GM23338 (cell line): ENCODE results near the gene CTNNA2.

ENCODE experiments used
- EZH2phosphoT487 ChIP-seq: fragments of 200-600 bp; sonication (generic); IDR thresholded peaks from one replicate; pipeline ENCODE4 v1.8.1; 2018; ENCODE audit warnings: antibody characterized with exemption; ENCODE audit not compliant: unreplicated experiment
- JUNB ChIP-seq: IDR thresholded peaks from one replicate; pipeline ENCODE4 v1.6.1; 2016; ENCODE audit warnings: antibody characterized with exemption; ENCODE audit not compliant: unreplicated experiment
- NANOG ChIP-seq: IDR thresholded peaks from 2 replicates; pipeline ENCODE4 v1.6.1; 2016; ENCODE audit warnings: antibody characterized with exemption, borderline replicate concordance
- POLR2AphosphoS5 ChIP-seq: IDR thresholded peaks from 2 replicates; pipeline ENCODE4 v1.6.1; 2016; ENCODE audit warnings: antibody characterized with exemption, low read depth
- ZNF331 ChIP-seq: fragments of 250-450 bp; sonication (Bioruptor Pico); IDR thresholded peaks from 2 replicates; pipeline ENCODE4 v1.5.0; 2020; ENCODE audit warnings: low read depth, mild to moderate bottlenecking, moderate library complexity
- TF ChIP-seq, protein P1 (sequence below), 2 experiments: fragments of 200-600 bp in 1 of 2; sonication (generic) in 1 of 2; conservative IDR thresholded peaks; 2 replicates each; pipeline versions ENCODE4 v1.5.1 to v1.6.1; 2016 to 2017; ENCODE audit warnings: antibody characterized with exemption in 2 of 2, low read depth in 2 of 2, mild to moderate bottlenecking in 2 of 2, moderate library complexity in 1 of 2
- TF ChIP-seq, protein P2 (sequence below): fragments of 250-450 bp; sonication (Bioruptor Pico); IDR thresholded peaks from 2 replicates; pipeline ENCODE4 v1.5.0; 2020; ENCODE audit warnings: mild to moderate bottlenecking, moderate library complexity

DNA sequence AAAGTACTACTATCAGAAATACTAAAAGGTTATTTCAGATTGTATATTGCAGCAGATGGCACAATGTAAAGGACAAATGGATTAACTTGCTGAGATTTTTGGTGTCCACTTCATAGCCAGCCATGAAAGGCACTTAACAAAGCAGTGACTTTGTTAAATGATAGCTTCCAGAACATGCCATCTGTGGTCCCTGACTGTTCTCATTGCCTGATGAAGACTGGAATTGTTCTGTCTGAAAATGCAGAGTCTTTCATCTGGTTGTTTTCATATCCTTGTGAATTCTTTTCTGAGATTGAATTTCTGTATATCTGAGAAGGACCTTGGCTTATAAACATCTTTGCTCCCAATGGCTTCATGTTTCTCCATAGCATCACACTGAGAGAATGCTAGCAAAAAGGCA, 836.1 kb downstream of the CTNNA2 start:
- TF ChIP-seq, protein P1, sequence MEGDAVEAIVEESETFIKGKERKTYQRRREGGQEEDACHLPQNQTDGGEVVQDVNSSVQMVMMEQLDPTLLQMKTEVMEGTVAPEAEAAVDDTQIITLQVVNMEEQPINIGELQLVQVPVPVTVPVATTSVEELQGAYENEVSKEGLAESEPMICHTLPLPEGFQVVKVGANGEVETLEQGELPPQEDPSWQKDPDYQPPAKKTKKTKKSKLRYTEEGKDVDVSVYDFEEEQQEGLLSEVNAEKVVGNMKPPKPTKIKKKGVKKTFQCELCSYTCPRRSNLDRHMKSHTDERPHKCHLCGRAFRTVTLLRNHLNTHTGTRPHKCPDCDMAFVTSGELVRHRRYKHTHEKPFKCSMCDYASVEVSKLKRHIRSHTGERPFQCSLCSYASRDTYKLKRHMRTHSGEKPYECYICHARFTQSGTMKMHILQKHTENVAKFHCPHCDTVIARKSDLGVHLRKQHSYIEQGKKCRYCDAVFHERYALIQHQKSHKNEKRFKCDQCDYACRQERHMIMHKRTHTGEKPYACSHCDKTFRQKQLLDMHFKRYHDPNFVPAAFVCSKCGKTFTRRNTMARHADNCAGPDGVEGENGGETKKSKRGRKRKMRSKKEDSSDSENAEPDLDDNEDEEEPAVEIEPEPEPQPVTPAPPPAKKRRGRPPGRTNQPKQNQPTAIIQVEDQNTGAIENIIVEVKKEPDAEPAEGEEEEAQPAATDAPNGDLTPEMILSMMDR (conservative IDR thresholded peaks at IDR 0.05; ENCODE audit: low read depth in 2 of 2) = no peak
- TF ChIP-seq, protein P2, sequence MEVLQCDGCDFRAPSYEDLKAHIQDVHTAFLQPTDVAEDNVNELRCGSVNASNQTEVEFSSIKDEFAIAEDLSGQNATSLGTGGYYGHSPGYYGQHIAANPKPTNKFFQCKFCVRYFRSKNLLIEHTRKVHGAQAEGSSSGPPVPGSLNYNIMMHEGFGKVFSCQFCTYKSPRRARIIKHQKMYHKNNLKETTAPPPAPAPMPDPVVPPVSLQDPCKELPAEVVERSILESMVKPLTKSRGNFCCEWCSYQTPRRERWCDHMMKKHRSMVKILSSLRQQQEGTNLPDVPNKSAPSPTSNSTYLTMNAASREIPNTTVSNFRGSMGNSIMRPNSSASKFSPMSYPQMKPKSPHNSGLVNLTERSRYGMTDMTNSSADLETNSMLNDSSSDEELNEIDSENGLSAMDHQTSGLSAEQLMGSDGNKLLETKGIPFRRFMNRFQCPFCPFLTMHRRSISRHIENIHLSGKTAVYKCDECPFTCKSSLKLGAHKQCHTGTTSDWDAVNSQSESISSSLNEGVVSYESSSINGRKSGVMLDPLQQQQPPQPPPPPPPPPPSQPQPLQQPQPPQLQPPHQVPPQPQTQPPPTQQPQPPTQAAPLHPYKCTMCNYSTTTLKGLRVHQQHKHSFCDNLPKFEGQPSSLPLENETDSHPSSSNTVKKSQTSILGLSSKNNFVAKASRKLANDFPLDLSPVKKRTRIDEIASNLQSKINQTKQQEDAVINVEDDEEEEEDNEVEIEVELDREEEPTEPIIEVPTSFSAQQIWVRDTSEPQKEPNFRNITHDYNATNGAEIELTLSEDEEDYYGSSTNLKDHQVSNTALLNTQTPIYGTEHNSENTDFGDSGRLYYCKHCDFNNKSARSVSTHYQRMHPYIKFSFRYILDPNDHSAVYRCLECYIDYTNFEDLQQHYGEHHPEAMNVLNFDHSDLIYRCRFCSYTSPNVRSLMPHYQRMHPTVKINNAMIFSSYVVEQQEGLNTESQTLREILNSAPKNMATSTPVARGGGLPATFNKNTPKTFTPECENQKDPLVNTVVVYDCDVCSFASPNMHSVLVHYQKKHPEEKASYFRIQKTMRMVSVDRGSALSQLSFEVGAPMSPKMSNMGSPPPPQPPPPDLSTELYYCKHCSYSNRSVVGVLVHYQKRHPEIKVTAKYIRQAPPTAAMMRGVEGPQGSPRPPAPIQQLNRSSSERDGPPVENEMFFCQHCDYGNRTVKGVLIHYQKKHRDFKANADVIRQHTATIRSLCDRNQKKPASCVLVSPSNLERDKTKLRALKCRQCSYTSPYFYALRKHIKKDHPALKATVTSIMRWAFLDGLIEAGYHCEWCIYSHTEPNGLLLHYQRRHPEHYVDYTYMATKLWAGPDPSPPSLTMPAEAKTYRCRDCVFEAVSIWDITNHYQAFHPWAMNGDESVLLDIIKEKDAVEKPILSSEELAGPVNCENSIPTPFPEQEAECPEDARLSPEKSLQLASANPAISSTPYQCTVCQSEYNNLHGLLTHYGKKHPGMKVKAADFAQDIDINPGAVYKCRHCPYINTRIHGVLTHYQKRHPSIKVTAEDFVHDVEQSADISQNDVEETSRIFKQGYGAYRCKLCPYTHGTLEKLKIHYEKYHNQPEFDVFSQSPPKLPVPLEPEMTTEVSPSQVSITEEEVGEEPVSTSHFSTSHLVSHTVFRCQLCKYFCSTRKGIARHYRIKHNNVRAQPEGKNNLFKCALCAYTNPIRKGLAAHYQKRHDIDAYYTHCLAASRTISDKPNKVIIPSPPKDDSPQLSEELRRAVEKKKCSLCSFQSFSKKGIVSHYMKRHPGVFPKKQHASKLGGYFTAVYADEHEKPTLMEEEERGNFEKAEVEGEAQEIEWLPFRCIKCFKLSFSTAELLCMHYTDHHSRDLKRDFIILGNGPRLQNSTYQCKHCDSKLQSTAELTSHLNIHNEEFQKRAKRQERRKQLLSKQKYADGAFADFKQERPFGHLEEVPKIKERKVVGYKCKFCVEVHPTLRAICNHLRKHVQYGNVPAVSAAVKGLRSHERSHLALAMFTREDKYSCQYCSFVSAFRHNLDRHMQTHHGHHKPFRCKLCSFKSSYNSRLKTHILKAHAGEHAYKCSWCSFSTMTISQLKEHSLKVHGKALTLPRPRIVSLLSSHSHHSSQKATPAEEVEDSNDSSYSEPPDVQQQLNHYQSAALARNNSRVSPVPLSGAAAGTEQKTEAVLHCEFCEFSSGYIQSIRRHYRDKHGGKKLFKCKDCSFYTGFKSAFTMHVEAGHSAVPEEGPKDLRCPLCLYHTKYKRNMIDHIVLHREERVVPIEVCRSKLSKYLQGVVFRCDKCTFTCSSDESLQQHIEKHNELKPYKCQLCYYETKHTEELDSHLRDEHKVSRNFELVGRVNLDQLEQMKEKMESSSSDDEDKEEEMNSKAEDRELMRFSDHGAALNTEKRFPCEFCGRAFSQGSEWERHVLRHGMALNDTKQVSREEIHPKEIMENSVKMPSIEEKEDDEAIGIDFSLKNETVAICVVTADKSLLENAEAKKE = no peak
- no peak for TF ChIP-seq JUNB
- TF ChIP-seq ZNF331 (CRISPR knock-in tag) = no peak
- no peak for TF ChIP-seq POLR2AphosphoS5
- no peak for TF ChIP-seq EZH2phosphoT487
- no peak for TF ChIP-seq NANOG
